GM23338 (cell line): ENCODE results near the gene PRTFDC1.

ENCODE experiments used
- CREB1 ChIP-seq: fragments of 250-450 bp; sonication (Bioruptor Pico); IDR thresholded peaks from 2 replicates; pipeline ENCODE4 v1.5.0; 2020; ENCODE audit warnings: low read depth, mild to moderate bottlenecking, moderate library complexity
- EZH2 ChIP-seq: fragments of 200-600 bp; sonication (generic); IDR thresholded peaks from one replicate; pipeline ENCODE4 v1.8.0; 2017; ENCODE audit warnings: antibody characterized with exemption, mild to moderate bottlenecking, low read depth; ENCODE audit not compliant: unreplicated experiment
- EZH2phosphoT487 ChIP-seq: fragments of 200-600 bp; sonication (generic); IDR thresholded peaks from one replicate; pipeline ENCODE4 v1.8.1; 2018; ENCODE audit warnings: antibody characterized with exemption; ENCODE audit not compliant: unreplicated experiment
- JUNB ChIP-seq: IDR thresholded peaks from one replicate; pipeline ENCODE4 v1.6.1; 2016; ENCODE audit warnings: antibody characterized with exemption; ENCODE audit not compliant: unreplicated experiment
- NANOG ChIP-seq: IDR thresholded peaks from 2 replicates; pipeline ENCODE4 v1.6.1; 2016; ENCODE audit warnings: antibody characterized with exemption, borderline replicate concordance
- POLR2AphosphoS5 ChIP-seq: IDR thresholded peaks from 2 replicates; pipeline ENCODE4 v1.6.1; 2016; ENCODE audit warnings: antibody characterized with exemption, low read depth
- ZNF114 ChIP-seq: fragments of 250-450 bp; sonication (Bioruptor Pico); IDR thresholded peaks from 2 replicates; pipeline ENCODE4 v1.5.0; 2020; ENCODE audit warnings: mild to moderate bottlenecking, moderate library complexity
- ZNF331 ChIP-seq: fragments of 250-450 bp; sonication (Bioruptor Pico); IDR thresholded peaks from 2 replicates; pipeline ENCODE4 v1.5.0; 2020; ENCODE audit warnings: low read depth, mild to moderate bottlenecking, moderate library complexity
- TF ChIP-seq, protein P1 (sequence below), 2 experiments: fragments of 200-600 bp in 1 of 2; sonication (generic) in 1 of 2; conservative IDR thresholded peaks; 2 replicates each; pipeline versions ENCODE4 v1.5.1 to v1.6.1; 2016 to 2017; ENCODE audit warnings: antibody characterized with exemption in 2 of 2, low read depth in 2 of 2, mild to moderate bottlenecking in 2 of 2, moderate library complexity in 1 of 2
- TF ChIP-seq, protein P2 (sequence below): IDR thresholded peaks from one replicate; pipeline ENCODE4 v1.6.1; 2018; ENCODE audit warnings: antibody characterized with exemption; ENCODE audit not compliant: unreplicated experiment
- TF ChIP-seq, protein P3 (sequence below): fragments of 250-450 bp; sonication (Bioruptor Pico); IDR thresholded peaks from 2 replicates; pipeline ENCODE4 v1.5.0; 2020; ENCODE audit warnings: mild to moderate bottlenecking, moderate library complexity

DNA sequence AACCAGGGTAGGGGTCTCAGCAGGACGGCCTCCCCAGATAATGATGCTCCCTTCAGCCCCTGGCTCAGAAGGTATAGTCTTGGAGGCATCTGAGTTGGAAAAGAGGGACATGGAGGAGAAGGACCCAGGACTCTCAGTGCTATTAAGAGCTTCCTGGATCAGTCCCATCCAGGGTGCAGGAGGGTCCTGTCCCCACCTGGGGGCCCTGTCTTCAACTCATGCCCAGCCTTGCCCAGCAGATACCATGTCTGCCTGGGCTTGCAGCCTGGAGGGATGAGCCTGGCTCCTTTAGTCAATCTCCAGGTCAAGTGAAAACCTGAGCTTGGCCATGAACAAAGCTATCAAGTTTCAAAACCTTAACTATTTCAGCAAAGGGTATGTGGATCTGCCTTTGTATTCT, 67.6 kb downstream of the PRTFDC1 start:
- TF ChIP-seq, protein P1, sequence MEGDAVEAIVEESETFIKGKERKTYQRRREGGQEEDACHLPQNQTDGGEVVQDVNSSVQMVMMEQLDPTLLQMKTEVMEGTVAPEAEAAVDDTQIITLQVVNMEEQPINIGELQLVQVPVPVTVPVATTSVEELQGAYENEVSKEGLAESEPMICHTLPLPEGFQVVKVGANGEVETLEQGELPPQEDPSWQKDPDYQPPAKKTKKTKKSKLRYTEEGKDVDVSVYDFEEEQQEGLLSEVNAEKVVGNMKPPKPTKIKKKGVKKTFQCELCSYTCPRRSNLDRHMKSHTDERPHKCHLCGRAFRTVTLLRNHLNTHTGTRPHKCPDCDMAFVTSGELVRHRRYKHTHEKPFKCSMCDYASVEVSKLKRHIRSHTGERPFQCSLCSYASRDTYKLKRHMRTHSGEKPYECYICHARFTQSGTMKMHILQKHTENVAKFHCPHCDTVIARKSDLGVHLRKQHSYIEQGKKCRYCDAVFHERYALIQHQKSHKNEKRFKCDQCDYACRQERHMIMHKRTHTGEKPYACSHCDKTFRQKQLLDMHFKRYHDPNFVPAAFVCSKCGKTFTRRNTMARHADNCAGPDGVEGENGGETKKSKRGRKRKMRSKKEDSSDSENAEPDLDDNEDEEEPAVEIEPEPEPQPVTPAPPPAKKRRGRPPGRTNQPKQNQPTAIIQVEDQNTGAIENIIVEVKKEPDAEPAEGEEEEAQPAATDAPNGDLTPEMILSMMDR (conservative IDR thresholded peaks at IDR 0.05; ENCODE audit: low read depth in 2 of 2) = peak; percentile 22 to 34; a peak in 2 of 4 replicates
- TF ChIP-seq CREB1 (CRISPR knock-in tag) = no peak
- TF ChIP-seq, protein P2, sequence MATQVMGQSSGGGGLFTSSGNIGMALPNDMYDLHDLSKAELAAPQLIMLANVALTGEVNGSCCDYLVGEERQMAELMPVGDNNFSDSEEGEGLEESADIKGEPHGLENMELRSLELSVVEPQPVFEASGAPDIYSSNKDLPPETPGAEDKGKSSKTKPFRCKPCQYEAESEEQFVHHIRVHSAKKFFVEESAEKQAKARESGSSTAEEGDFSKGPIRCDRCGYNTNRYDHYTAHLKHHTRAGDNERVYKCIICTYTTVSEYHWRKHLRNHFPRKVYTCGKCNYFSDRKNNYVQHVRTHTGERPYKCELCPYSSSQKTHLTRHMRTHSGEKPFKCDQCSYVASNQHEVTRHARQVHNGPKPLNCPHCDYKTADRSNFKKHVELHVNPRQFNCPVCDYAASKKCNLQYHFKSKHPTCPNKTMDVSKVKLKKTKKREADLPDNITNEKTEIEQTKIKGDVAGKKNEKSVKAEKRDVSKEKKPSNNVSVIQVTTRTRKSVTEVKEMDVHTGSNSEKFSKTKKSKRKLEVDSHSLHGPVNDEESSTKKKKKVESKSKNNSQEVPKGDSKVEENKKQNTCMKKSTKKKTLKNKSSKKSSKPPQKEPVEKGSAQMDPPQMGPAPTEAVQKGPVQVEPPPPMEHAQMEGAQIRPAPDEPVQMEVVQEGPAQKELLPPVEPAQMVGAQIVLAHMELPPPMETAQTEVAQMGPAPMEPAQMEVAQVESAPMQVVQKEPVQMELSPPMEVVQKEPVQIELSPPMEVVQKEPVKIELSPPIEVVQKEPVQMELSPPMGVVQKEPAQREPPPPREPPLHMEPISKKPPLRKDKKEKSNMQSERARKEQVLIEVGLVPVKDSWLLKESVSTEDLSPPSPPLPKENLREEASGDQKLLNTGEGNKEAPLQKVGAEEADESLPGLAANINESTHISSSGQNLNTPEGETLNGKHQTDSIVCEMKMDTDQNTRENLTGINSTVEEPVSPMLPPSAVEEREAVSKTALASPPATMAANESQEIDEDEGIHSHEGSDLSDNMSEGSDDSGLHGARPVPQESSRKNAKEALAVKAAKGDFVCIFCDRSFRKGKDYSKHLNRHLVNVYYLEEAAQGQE = no peak
- no peak for TF ChIP-seq EZH2
- TF ChIP-seq, protein P3, sequence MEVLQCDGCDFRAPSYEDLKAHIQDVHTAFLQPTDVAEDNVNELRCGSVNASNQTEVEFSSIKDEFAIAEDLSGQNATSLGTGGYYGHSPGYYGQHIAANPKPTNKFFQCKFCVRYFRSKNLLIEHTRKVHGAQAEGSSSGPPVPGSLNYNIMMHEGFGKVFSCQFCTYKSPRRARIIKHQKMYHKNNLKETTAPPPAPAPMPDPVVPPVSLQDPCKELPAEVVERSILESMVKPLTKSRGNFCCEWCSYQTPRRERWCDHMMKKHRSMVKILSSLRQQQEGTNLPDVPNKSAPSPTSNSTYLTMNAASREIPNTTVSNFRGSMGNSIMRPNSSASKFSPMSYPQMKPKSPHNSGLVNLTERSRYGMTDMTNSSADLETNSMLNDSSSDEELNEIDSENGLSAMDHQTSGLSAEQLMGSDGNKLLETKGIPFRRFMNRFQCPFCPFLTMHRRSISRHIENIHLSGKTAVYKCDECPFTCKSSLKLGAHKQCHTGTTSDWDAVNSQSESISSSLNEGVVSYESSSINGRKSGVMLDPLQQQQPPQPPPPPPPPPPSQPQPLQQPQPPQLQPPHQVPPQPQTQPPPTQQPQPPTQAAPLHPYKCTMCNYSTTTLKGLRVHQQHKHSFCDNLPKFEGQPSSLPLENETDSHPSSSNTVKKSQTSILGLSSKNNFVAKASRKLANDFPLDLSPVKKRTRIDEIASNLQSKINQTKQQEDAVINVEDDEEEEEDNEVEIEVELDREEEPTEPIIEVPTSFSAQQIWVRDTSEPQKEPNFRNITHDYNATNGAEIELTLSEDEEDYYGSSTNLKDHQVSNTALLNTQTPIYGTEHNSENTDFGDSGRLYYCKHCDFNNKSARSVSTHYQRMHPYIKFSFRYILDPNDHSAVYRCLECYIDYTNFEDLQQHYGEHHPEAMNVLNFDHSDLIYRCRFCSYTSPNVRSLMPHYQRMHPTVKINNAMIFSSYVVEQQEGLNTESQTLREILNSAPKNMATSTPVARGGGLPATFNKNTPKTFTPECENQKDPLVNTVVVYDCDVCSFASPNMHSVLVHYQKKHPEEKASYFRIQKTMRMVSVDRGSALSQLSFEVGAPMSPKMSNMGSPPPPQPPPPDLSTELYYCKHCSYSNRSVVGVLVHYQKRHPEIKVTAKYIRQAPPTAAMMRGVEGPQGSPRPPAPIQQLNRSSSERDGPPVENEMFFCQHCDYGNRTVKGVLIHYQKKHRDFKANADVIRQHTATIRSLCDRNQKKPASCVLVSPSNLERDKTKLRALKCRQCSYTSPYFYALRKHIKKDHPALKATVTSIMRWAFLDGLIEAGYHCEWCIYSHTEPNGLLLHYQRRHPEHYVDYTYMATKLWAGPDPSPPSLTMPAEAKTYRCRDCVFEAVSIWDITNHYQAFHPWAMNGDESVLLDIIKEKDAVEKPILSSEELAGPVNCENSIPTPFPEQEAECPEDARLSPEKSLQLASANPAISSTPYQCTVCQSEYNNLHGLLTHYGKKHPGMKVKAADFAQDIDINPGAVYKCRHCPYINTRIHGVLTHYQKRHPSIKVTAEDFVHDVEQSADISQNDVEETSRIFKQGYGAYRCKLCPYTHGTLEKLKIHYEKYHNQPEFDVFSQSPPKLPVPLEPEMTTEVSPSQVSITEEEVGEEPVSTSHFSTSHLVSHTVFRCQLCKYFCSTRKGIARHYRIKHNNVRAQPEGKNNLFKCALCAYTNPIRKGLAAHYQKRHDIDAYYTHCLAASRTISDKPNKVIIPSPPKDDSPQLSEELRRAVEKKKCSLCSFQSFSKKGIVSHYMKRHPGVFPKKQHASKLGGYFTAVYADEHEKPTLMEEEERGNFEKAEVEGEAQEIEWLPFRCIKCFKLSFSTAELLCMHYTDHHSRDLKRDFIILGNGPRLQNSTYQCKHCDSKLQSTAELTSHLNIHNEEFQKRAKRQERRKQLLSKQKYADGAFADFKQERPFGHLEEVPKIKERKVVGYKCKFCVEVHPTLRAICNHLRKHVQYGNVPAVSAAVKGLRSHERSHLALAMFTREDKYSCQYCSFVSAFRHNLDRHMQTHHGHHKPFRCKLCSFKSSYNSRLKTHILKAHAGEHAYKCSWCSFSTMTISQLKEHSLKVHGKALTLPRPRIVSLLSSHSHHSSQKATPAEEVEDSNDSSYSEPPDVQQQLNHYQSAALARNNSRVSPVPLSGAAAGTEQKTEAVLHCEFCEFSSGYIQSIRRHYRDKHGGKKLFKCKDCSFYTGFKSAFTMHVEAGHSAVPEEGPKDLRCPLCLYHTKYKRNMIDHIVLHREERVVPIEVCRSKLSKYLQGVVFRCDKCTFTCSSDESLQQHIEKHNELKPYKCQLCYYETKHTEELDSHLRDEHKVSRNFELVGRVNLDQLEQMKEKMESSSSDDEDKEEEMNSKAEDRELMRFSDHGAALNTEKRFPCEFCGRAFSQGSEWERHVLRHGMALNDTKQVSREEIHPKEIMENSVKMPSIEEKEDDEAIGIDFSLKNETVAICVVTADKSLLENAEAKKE (CRISPR knock-in tag) = no peak
- TF ChIP-seq POLR2AphosphoS5 = no peak
- no peak for TF ChIP-seq JUNB
- TF ChIP-seq ZNF331 (CRISPR knock-in tag) = no peak
- TF ChIP-seq ZNF114 (CRISPR knock-in tag) = no peak
- no peak for TF ChIP-seq EZH2phosphoT487
- TF ChIP-seq NANOG = no peak
